Measurements from ENCODE around the gene RAB39A. TPM values are rescaled to one million over a fixed set of nuclear protein-coding genes. Genes with fewer than 3 reads are reported as not detected.

Gene RAB39A
- total and polyA plus RNA-seq, 2 donors (not counting 1 experiment from before 2014, with no cell fraction given), result not detected

DNA sequence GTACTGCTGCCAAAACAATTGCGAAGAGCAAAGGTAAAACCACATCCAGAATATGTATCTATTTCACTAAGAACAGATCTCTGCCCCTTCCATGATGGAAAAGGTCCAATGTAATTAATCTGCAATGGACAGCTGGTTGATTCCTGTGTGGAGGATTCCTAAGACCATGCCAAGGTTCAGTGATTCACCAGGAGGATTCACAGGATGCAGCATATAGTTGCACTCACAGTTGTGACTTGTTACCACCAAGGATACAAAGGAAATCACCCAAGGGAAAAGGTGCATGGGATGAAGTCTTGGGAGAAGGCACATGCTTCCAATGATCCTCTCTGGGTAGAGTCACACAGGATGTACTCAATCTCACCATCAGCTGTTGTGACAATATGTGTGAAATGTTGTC, 45.4 kb downstream of the RAB39A start:
- H2AFZ ChIP-seq (ENCODE audit: low read length), result no peak overlapping the region
- H3K4me2 ChIP-seq (ENCODE audit: extremely low read depth, insufficient read depth, low read length), result no peak overlapping the region
- no peak overlapping the region for H3K27ac ChIP-seq (ENCODE audit: insufficient read depth, low read length)
- H3K79me2 ChIP-seq (ENCODE audit: control insufficient read depth, insufficient read depth, low read length), result no peaks in the 10 kb centered on the region
- no peaks in the 10 kb centered on the region for H4K20me1 ChIP-seq (ENCODE audit: control insufficient read depth, extremely low read depth, insufficient read depth, low read length)
- no peak for DNase-seq (ENCODE audit: low read depth in 2 of 2)
- no peak overlapping the region for H3K9ac ChIP-seq (ENCODE audit: insufficient read depth, low read length)
- H3K4me3 ChIP-seq (replicated peaks in 1 of 4; ENCODE audit: control extremely low read depth in 1 of 4, insufficient read depth in 1 of 4, low read depth in 3 of 4, low read length in 4 of 4), result no peak overlapping the region
- no peaks in the 10 kb centered on the region for H3K36me3 ChIP-seq (ENCODE audit: control insufficient read depth, insufficient read depth, low read length)
- no peaks in the 10 kb centered on the region for H3K27me3 ChIP-seq (ENCODE audit: control insufficient read depth, insufficient read depth, low read length)
- no peaks in the 10 kb centered on the region for H3K4me1 ChIP-seq (ENCODE audit: control insufficient read depth, extremely low read depth, insufficient read depth, low read length)
- no peaks in the 10 kb centered on the region for H3K9me3 ChIP-seq (ENCODE audit: control insufficient read depth, insufficient read depth, low read depth, low read length)
- TF ChIP-seq, protein P1, sequence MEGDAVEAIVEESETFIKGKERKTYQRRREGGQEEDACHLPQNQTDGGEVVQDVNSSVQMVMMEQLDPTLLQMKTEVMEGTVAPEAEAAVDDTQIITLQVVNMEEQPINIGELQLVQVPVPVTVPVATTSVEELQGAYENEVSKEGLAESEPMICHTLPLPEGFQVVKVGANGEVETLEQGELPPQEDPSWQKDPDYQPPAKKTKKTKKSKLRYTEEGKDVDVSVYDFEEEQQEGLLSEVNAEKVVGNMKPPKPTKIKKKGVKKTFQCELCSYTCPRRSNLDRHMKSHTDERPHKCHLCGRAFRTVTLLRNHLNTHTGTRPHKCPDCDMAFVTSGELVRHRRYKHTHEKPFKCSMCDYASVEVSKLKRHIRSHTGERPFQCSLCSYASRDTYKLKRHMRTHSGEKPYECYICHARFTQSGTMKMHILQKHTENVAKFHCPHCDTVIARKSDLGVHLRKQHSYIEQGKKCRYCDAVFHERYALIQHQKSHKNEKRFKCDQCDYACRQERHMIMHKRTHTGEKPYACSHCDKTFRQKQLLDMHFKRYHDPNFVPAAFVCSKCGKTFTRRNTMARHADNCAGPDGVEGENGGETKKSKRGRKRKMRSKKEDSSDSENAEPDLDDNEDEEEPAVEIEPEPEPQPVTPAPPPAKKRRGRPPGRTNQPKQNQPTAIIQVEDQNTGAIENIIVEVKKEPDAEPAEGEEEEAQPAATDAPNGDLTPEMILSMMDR (conservative IDR thresholded peaks at IDR 0.05 in 1 of 2, IDR thresholded peaks at IDR 0.05 in 1 of 2; ENCODE audit: low read depth in 1 of 2, low read length in 2 of 2), result no peak
- TF ChIP-seq EZH2 (IDR thresholded peaks at IDR 0.05; ENCODE audit: low read length, missing control alignments), result no peak

DNA sequence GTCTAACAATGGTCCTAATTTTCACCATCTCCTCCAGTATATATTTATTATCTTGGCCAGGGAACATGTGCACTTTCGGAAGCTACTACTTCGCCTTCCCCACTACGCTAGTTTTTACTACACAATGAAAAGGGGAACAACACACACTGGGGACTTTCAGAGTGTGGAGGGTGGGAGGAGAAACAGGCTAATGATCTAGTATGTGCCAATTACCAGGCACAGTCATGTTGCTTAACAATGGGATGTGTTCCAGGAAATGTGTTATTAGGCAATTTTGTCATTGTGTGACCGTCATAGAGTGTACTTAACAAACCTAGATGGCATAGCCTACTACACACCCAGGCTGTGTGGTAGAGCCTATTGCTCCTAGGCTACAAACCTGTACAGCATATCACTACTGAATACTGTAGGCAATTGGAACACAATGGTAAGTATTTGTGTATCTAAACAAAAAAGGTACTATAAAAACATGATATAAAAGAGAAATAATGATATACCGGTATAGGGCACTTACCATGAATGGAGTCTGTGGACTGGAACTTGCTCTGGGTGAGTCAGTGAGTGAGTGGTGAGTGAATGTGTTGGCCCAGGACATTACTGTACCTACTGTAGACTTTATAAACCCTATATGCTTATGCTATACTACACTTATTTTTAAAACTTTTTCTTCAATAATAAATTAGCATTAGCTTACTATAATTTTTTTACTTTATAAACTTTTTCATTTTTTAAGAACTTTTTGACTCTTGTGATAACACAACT, 60.3 kb downstream of the RAB39A start:
- DNase-seq (ENCODE audit: low read depth in 2 of 2), result no peak
- H3K27ac ChIP-seq (ENCODE audit: insufficient read depth, low read length), result no peak overlapping the region

DNA sequence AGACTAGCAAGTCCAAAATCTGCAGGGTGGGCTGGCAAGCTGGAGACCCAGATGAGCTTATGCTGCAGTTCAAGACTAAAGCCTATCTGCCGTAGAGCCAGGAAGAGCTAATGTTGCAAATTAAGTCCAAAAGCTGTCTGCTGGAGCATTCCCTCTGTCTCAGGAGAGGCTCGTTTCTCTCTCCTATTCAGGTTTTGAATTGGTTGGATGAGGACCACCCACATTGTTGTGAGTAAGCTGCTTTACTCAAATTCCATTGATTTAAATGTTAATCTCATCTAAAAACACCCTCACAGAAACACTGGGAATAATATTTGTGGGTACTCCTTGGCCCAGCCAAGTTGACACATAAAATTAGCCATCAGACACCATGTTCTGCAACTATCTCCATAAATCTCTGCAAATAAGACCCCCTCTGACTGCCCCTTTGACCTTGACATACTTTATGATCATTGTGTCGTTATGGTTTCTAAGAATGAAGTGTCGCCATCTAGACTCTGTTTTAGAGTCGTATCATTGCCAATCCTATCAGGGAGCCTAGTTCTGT, 63.7 kb downstream of the RAB39A start:
- no peak for DNase-seq (ENCODE audit: low read depth in 2 of 2)
- H4K20me1 ChIP-seq (ENCODE audit: control insufficient read depth, extremely low read depth, insufficient read depth, low read length), result no peaks in the 10 kb centered on the region
- H3K4me3 ChIP-seq (replicated peaks in 1 of 4; ENCODE audit: control extremely low read depth in 1 of 4, insufficient read depth in 1 of 4, low read depth in 3 of 4, low read length in 4 of 4), result no peak overlapping the region
- no peaks in the 10 kb centered on the region for H3K27me3 ChIP-seq (ENCODE audit: control insufficient read depth, insufficient read depth, low read length)
- H3K79me2 ChIP-seq (ENCODE audit: control insufficient read depth, insufficient read depth, low read length), result no peaks in the 10 kb centered on the region
- no peak for TF ChIP-seq EZH2 (IDR thresholded peaks at IDR 0.05; ENCODE audit: low read length, missing control alignments)
- TF ChIP-seq, protein P1 (conservative IDR thresholded peaks at IDR 0.05 in 1 of 2, IDR thresholded peaks at IDR 0.05 in 1 of 2; ENCODE audit: low read depth in 1 of 2, low read length in 2 of 2), result no peak
- H3K36me3 ChIP-seq (ENCODE audit: control insufficient read depth, insufficient read depth, low read length), result no peaks in the 10 kb centered on the region
- H3K9ac ChIP-seq (ENCODE audit: insufficient read depth, low read length), result no peak overlapping the region
- no peak overlapping the region for H3K4me2 ChIP-seq (ENCODE audit: extremely low read depth, insufficient read depth, low read length)
- H2AFZ ChIP-seq (ENCODE audit: low read length), result no peak overlapping the region
- H3K9me3 ChIP-seq (ENCODE audit: control insufficient read depth, insufficient read depth, low read depth, low read length), result no peaks in the 10 kb centered on the region
- no peaks in the 10 kb centered on the region for H3K4me1 ChIP-seq (ENCODE audit: control insufficient read depth, extremely low read depth, insufficient read depth, low read length)
- no peak overlapping the region for H3K27ac ChIP-seq (ENCODE audit: insufficient read depth, low read length)

More for the DNA sequence above, 60.3 kb downstream of the RAB39A start:
- Histone ChIP-seq H3K27me3 (ENCODE audit: control insufficient read depth, insufficient read depth, low read length) (no peaks in the 10 kb centered on the region), H3K4me1 (ENCODE audit: control insufficient read depth, extremely low read depth, insufficient read depth, low read length) (no peaks in the 10 kb centered on the region), H3K9me3 (ENCODE audit: control insufficient read depth, insufficient read depth, low read depth, low read length) (no peaks in the 10 kb centered on the region), H3K79me2 (ENCODE audit: control insufficient read depth, insufficient read depth, low read length) (no peaks in the 10 kb centered on the region), H3K9ac (ENCODE audit: insufficient read depth, low read length) (no peak overlapping the region), H3K4me3 (replicated peaks in 1 of 4; ENCODE audit: control extremely low read depth in 1 of 4, insufficient read depth in 1 of 4, low read depth in 3 of 4, low read length in 4 of 4) (no peak overlapping the region), H4K20me1 (ENCODE audit: control insufficient read depth, extremely low read depth, insufficient read depth, low read length) (no peaks in the 10 kb centered on the region), H3K4me2 (ENCODE audit: extremely low read depth, insufficient read depth, low read length) (no peak overlapping the region), H2AFZ (ENCODE audit: low read length) (no peak overlapping the region), H3K36me3 (ENCODE audit: control insufficient read depth, insufficient read depth, low read length) (no peaks in the 10 kb centered on the region)
- TF ChIP-seq EZH2 (IDR thresholded peaks at IDR 0.05; ENCODE audit: low read length, missing control alignments), result no peak
- TF ChIP-seq, protein P1 (conservative IDR thresholded peaks at IDR 0.05 in 1 of 2, IDR thresholded peaks at IDR 0.05 in 1 of 2; ENCODE audit: low read depth in 1 of 2, low read length in 2 of 2), result no peak
